Heart right ventricle (tissue), 16 donors: Measurements from ENCODE around the gene PAX5. TPM values are rescaled to one million over a fixed set of nuclear protein-coding genes. Genes with fewer than 3 reads are reported as not detected.

Experiments
- ATAC-seq, 8 donors: fragments of 200-7000 bp; cut with Tn5 transposase; one replicate each; pipeline ENCODE4 v1.9.1; 2020; ENCODE audit warnings: mild to moderate bottlenecking in 8 of 8, moderate library complexity in 8 of 8, moderate number of reproducible peaks in 1 of 8
- DNase-seq, 2 donors: peaks; one replicate each; pipeline ENCODE4 v3.0.0-alpha.2; 2020
- H3K27ac ChIP-seq, 10 donors: fragments of 200-600 bp; sonication (generic) in 2 of 10; one replicate each; pipeline versions ENCODE4 v1.5.0 to v1.8.0; 2020 to 2022; ENCODE audit warnings: mild to moderate bottlenecking in 3 of 10
- H3K27me3 ChIP-seq, 7 donors: fragments of 200-600 bp; one replicate each; pipeline ENCODE4 v1.8.0; 2021 to 2022; ENCODE audit warnings: mild to moderate bottlenecking in 2 of 7
- H3K36me3 ChIP-seq, 9 donors: fragments of 200-600 bp; sonication (generic) in 1 of 9; one replicate each; pipeline versions ENCODE4 v1.5.0 to v1.8.0; 2020 to 2022; ENCODE audit warnings: mild to moderate bottlenecking in 2 of 9
- H3K4me1 ChIP-seq, 9 donors: fragments of 200-600 bp; sonication (generic) in 1 of 9; one replicate each; pipeline versions ENCODE4 v1.5.0 to v1.8.0; 2020 to 2022; ENCODE audit warnings: mild to moderate bottlenecking in 4 of 9
- H3K4me3 ChIP-seq, 10 donors: fragments of 200-600 bp; sonication (generic) in 2 of 10; one replicate each; pipeline versions ENCODE4 v1.5.0 to v1.8.0; 2020 to 2022; ENCODE audit warnings: mild to moderate bottlenecking in 7 of 10, moderate library complexity in 2 of 10
- H3K9me3 ChIP-seq, 11 donors: fragments of 200-600 bp in 10 of 11; sonication (generic) in 2 of 11; one replicate each; pipeline versions ENCODE4 v1.5.0 to v1.8.0; 2013 to 2022; ENCODE audit warnings: mild to moderate bottlenecking in 2 of 11, control low read depth in 1 of 11, moderate library complexity in 1 of 11
- WGBS, 2 donors: extraction: QIAGEN DNeasy Blood & Tissue Kit; methylation state at CpG; one replicate each; pipeline ENCODE4 v1.1.7; 2013; ENCODE audit warnings: inconsistent platforms in 1 of 2; 5-methylcytosine and 5-hydroxymethylcytosine counted together
- intact Hi-C, 10 donors: fragments of 100-400 bp; cut with DNase I; formaldehyde crosslinking; loops; one replicate each; pipeline versions ENCODE4 v1.11.1 to v1.14.2; 2022
- polyA plus RNA-seq, 2 donors: library from polyadenylated mRNA; stranded (reverse); fragments of 200-250 nt; gene quantifications; one replicate each; pipeline ENCODE4 v1.2.3, GENCODE V29; 2013
- total RNA-seq, 10 donors: library from RNA; stranded (reverse); fragmentation: NEBNext Ultra II Directional in 3 of 10; extraction: Animal tissue kit (Norgen Biotek cat#: 25700) in 3 of 10; gene quantifications; one replicate each; pipeline versions ENCODE4 v1.2.1 to v1.2.4, GENCODE V29; 2021 to 2023
- TF ChIP-seq, protein P1 (sequence below), 9 donors: fragments of 200-600 bp; sonication (generic) in 2 of 9; IDR thresholded peaks; one replicate each; pipeline versions ENCODE4 v1.5.0 to v1.8.0; 2021 to 2022; ENCODE audit warnings: antibody characterized with exemption in 9 of 9, mild to moderate bottlenecking in 5 of 9, moderate library complexity in 1 of 9
- donor health status: Arrhythmogenic right ventricular cardiomyopathy.
- donor health status: ischemic (EF 13 %, LVEDD 7.1; RV severe dilation, severe dysfunction).
- donor health status: healthy with polysubstance abuse.
- donor health status: DM: no; HTN: yes; CAD: no.
- donor health status: DM: no; HTN: no; CAD: no.
- donor health status: ischemic (EF 25% LVEDD 6.9; RV normal size, moderate dysfunction).
- donor health status: ischemic (EF 25% LVEDD 5.7; RV mildly dilated, moderate dysfunction).
- donor health status: healthy.
- donor health status: DM: yes; HTN: yes; CAD: no.
- donor health status: Ischemic cardiomyopathy.
- donor health status: ischemic (EF 35%, LVEDD 5.7; RV mildly dilated, moderate dysfunction).
- donor health status: nonischemic (EF 11% LVEDD 7.7; RV severe dilation, severe dysfunction).
- donor health status: DM: yes; HTN: yes; CAD: no.
- donor health status: PGD.
- donor health status: ischemic (EF 29% LVEDD 5.4; RV normal size, mild dysfunction).
- donor health status: nonischemic (EF 23%, LVEDD 6.1; RV moderate dilation, normal function).

Gene PAX5
- total and polyA plus RNA-seq, 12 donors, result under 0.01 to 0.09 TPM; not detected in 10

DNA sequence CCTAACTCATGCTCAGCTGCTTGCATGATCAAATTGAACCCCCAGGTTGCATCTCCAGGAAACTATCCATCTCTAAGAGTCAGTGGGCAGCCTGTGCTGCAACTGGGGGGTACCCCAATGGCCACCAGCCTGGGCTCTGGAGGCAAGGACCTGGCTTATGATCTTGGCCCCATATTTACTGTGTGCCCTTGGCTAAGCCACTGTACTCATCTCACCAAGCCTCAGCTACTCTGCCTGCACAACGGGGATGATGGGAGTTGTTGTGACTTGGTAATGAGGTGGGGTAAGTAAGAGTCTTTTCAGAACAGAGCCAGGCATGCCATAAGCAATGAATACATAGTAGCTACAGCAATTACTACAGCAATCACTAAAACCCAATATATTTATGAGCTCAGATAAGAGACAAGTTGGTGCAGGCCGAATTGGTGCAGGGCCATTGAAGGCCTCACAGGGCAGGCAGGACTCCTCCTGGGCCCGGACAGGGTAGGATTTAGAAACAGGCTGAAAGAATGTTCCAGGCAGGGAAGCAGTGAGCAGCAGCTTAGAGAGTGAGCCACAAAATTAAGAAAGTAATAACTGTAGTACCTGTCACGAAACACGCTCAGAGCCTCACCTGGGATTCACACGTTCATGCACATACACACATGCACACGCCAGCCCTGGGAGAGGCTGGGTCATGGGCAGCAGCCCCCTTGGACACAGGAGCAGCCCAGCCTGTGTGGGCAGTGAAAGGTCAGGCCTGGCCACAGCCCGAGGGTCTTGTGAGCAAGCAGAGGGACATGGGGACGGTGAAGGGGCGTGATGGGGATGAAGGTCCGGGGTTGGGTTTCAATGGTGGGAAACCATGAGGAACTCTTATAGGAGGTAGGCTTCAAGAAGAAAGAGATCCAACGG, 74.1 kb downstream of the PAX5 start:
- 94 to 95% methylated on average over 12 of the region's 12 CpGs for WGBS, 2 donors
- Histone ChIP-seq H3K36me3 (no peaks in the 10 kb centered on the region), H3K9me3 (no peaks in the 10 kb centered on the region), H3K27ac (no peak overlapping the region), H3K27me3 (peaks cover 0 to 68% (median 37%) of the 10 kb centered on the region in 7 donors), H3K4me1 (peaks cover 0 to 3% (median 0%) of the 10 kb centered on the region in 9 donors), H3K4me3 (no peak overlapping the region)
- TF ChIP-seq, protein P1, sequence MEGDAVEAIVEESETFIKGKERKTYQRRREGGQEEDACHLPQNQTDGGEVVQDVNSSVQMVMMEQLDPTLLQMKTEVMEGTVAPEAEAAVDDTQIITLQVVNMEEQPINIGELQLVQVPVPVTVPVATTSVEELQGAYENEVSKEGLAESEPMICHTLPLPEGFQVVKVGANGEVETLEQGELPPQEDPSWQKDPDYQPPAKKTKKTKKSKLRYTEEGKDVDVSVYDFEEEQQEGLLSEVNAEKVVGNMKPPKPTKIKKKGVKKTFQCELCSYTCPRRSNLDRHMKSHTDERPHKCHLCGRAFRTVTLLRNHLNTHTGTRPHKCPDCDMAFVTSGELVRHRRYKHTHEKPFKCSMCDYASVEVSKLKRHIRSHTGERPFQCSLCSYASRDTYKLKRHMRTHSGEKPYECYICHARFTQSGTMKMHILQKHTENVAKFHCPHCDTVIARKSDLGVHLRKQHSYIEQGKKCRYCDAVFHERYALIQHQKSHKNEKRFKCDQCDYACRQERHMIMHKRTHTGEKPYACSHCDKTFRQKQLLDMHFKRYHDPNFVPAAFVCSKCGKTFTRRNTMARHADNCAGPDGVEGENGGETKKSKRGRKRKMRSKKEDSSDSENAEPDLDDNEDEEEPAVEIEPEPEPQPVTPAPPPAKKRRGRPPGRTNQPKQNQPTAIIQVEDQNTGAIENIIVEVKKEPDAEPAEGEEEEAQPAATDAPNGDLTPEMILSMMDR (IDR thresholded peaks at IDR 0.05), result no peak
- ATAC-seq (no peak), DNase-seq (no peak)
- intact Hi-C loops, result loop anchor here in 1 of 10 donors (10.0 kb wide), 1 partner anchor 65 kb away; no protein-coding TSS in a partner anchor

DNA sequence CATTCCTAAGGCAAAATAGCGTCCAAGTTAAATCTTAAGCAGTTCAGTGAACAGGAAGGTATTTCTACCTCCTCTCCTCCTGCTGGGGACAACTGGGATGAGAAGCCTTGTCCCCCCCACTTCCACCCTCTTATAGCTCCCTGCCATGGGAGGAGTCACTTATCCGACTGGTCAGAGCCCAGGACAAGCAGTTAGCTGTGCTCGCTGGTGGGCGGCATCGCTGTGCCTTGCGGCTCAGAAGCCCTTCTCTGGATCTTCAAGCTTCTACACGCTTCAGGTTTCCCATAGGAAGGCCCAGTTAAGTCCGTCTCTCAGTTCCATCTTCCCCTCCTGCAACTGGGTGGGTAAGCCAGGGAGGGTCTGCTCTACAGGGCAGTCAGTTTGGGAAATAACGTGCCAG, 77.2 kb downstream of the PAX5 start:
- peaks cover 0 to 84% (median 47%) of the 10 kb centered on the region in 7 donors for H3K27me3 ChIP-seq
- ATAC-seq (no peak), DNase-seq (no peak)
- intact Hi-C loops, result no loop called here
- H3K9me3 ChIP-seq, result peaks cover 0 to 4% (median 0%) of the 10 kb centered on the region in 11 donors
- WGBS, 2 donors, result 63 to 73% methylated on average over 9 of the region's 9 CpGs
- H3K4me3 ChIP-seq, result no peak overlapping the region
- TF ChIP-seq, protein P1 (IDR thresholded peaks at IDR 0.05), result no peak
- no peak overlapping the region for H3K27ac ChIP-seq
- H3K4me1 ChIP-seq, result peaks cover 0 to 3% (median 0%) of the 10 kb centered on the region in 9 donors
- no peaks in the 10 kb centered on the region for H3K36me3 ChIP-seq

DNA sequence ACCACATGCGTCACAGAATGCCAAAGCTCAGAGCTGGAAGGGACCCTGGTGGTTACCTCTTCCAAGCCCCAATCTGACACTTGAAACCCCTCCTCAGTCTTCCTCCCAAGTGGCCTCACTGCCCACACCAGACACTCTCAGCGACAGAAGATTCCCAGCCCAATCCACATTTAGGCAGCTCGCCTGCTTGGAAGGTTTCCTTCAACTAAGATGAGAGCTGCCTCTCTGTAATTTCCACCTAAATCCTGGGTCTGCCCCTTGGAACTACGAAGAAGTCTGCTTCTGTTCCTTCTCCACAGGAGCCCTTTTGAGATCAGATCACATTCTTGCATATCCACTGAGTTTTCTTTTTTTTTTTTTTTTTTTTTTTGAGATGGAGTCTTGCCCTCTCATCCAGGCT, 83.7 kb downstream of the PAX5 start:
- peaks cover 0 to 4% (median 0%) of the 10 kb centered on the region in 11 donors for H3K9me3 ChIP-seq
- DNase-seq (no peak), ATAC-seq (no peak)
- H3K36me3 ChIP-seq, result no peaks in the 10 kb centered on the region
- no peak overlapping the region for H3K4me3 ChIP-seq
- H3K4me1 ChIP-seq, result no peaks in the 10 kb centered on the region
- TF ChIP-seq, protein P1 (IDR thresholded peaks at IDR 0.05), result no peak
- 63% methylated on average over 4 of the region's 4 CpGs for WGBS, 2 donors
- H3K27ac ChIP-seq, result no peak overlapping the region
- intact Hi-C loops, result no loop called here
- peaks cover 0 to 47% (median 33%) of the 10 kb centered on the region in 7 donors for H3K27me3 ChIP-seq

DNA sequence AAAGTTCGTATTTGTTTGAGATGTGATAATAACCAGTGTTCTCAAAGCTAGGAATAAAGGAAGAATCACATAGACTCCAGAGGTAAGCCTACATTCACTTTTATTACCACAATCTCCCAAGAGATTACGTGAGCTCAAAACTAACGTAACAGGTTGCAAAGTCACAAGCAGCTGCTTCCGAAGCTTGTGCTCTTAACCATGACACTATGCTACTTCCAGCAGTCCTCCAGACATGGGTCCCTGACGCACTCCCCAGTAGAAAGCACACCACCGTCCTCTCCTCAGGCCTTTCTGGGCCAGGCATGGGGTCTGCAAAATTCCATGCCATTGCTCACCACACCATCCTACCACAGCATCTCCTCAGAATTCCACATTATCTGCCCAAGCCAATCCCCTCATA, 84.6 kb downstream of the PAX5 start:
- 75 to 85% methylated on average over 6 of the region's 6 CpGs for WGBS, 2 donors
- no peak for ATAC-seq
- H3K36me3 ChIP-seq, result no peaks in the 10 kb centered on the region
- no peaks in the 10 kb centered on the region for H3K4me1 ChIP-seq
- TF ChIP-seq, protein P1 (IDR thresholded peaks at IDR 0.05), result no peak
- no peak for DNase-seq
- peaks cover 0 to under 1% (median 0%) of the 10 kb centered on the region in 11 donors for H3K9me3 ChIP-seq
- H3K27ac ChIP-seq, result no peak overlapping the region
- H3K4me3 ChIP-seq, result no peak overlapping the region
- intact Hi-C loops, result loop anchor here in 1 of 10 donors (10.0 kb wide), 1 partner anchor 65 kb away; no protein-coding TSS in a partner anchor
- peaks cover 0 to 38% (median 29%) of the 10 kb centered on the region in 7 donors for H3K27me3 ChIP-seq
